ENCODE data around the gene MGAT5.

MGAT5 gene

GRCh38 chr2:134421556-134422328 lies 167.9 kb downstream of the MGAT5 start:
- no peak for DNase-seq (ENCODE audit: low read depth)

- no peak for DNase-seq (ENCODE audit: low read depth)
Measured at GRCh38 chr2:134425724-134426496, 172.0 kb downstream of the MGAT5 start.

GRCh38 chr2:134426721-134427120 lies 172.8 kb downstream of the MGAT5 start:
- DNase-seq (ENCODE audit: low read depth) = no peak

- DNase-seq (ENCODE audit: low read depth) = no peak
Measured at GRCh38 chr2:134429886-134430285, 176.0 kb downstream of the MGAT5 start.

- no peak for DNase-seq (ENCODE audit: low read depth)
Measured at GRCh38 chr2:134431838-134432434, 178.1 kb downstream of the MGAT5 start.

GRCh38 chr2:134432435-134432883 lies 178.6 kb downstream of the MGAT5 start:
- DNase-seq (ENCODE audit: low read depth) = no peak

- DNase-seq (ENCODE audit: low read depth) = no peak
Measured at GRCh38 chr2:134433469-134433868, 179.6 kb downstream of the MGAT5 start.

- no peak for DNase-seq (ENCODE audit: low read depth)
Measured at GRCh38 chr2:134433979-134434378, 180.1 kb downstream of the MGAT5 start.

- DNase-seq (ENCODE audit: low read depth) = no peak
Measured at GRCh38 chr2:134435505-134435904, 181.6 kb downstream of the MGAT5 start.

GRCh38 chr2:134435936-134436335 lies 182.1 kb downstream of the MGAT5 start:
- no peak for DNase-seq (ENCODE audit: low read depth)

- DNase-seq (ENCODE audit: low read depth) = no peak
Measured at GRCh38 chr2:134436706-134437105, 182.8 kb downstream of the MGAT5 start.

GRCh38 chr2:134438371-134438770 lies 184.5 kb downstream of the MGAT5 start:
- no peak for DNase-seq (ENCODE audit: low read depth)

GRCh38 chr2:134440336-134440909 lies 186.6 kb downstream of the MGAT5 start:
- no peak for DNase-seq (ENCODE audit: low read depth)

- no peak for DNase-seq (ENCODE audit: low read depth)
Measured at GRCh38 chr2:134441153-134441863, 187.4 kb downstream of the MGAT5 start.

GRCh38 chr2:134443814-134444480 lies 190.1 kb downstream of the MGAT5 start:
- no peak for DNase-seq (ENCODE audit: low read depth)

GRCh38 chr2:134445116-134445515 lies 191.2 kb downstream of the MGAT5 start:
- no peak for DNase-seq (ENCODE audit: low read depth)

- no peak for DNase-seq (ENCODE audit: low read depth)
Measured at GRCh38 chr2:134445985-134446382, 192.1 kb downstream of the MGAT5 start.

GRCh38 chr2:134446383-134447017 lies 192.6 kb downstream of the MGAT5 start:
- DNase-seq (ENCODE audit: low read depth) = no peak

GRCh38 chr2:134447669-134448068 lies 193.8 kb downstream of the MGAT5 start:
- DNase-seq (ENCODE audit: low read depth) = no peak

- DNase-seq (ENCODE audit: low read depth) = no peak
Measured at GRCh38 chr2:134448650-134449049, 194.8 kb downstream of the MGAT5 start.

- DNase-seq (ENCODE audit: low read depth) = no peak
Measured at GRCh38 chr2:134449157-134449556, 195.3 kb downstream of the MGAT5 start.

Measured in CMK (cell line).